ENCODE measurements around the gene TCOF1.

GRCh38 chr5:150412319-150413175 lies 55.0 kb downstream of the TCOF1 start, which contains the start of gene CD74:
- TF ChIP-seq POLR2AphosphoS5 (IDR thresholded peaks at IDR 0.05) (peak; percentile 75), CTCF (IDR thresholded peaks at IDR 0.05) (no peak)

Data from prostate gland (tissue), 2 donors.